GM12891 (cell line): ENCODE results near the gene LDAH.

Experiments
- POLR2A ChIP-seq: IDR thresholded peaks from 2 replicates; pipeline ENCODE4 v1.6.1; 2011; ENCODE audit warnings: low read depth, low read length, control low read depth
- POLR2AphosphoS5 ChIP-seq: IDR thresholded peaks from 2 replicates; pipeline ENCODE4 v1.6.1; 2011; ENCODE audit warnings: low read depth, low read length, control low read depth
- POU2F2 ChIP-seq: IDR thresholded peaks from 2 replicates; pipeline ENCODE4 v1.6.1; 2011; ENCODE audit warnings: low read depth, mild to moderate bottlenecking, control low read depth, low read length, moderate library complexity
- SPI1 ChIP-seq: IDR thresholded peaks from 2 replicates; pipeline ENCODE4 v1.6.1; 2011; ENCODE audit warnings: low read depth, low read length, control low read depth

- no peak for TF ChIP-seq POLR2A
- no peak for TF ChIP-seq SPI1
- TF ChIP-seq POLR2AphosphoS5, result no peak
- TF ChIP-seq POU2F2, result no peak
These were observed 166.3 kb downstream of the LDAH start for GRCh38 chr2:20656561-20656960.
